Cardiac septum (tissue), 1 donor: Measurements from ENCODE around the gene MYOG. TPM values are rescaled to one million over a fixed set of nuclear protein-coding genes. Genes with fewer than 3 reads are reported as not detected.

Experiments used
- DNase-seq: peaks from one replicate; pipeline ENCODE4 v3.0.0-alpha.2; 2020; ENCODE audit warnings: low spot score
- intact Hi-C: fragments of 100-400 bp; cut with DNase I; formaldehyde crosslinking; loops from one replicate; pipeline ENCODE4 v1.14.0; 2022
- total RNA-seq: library from RNA; stranded (reverse); fragmentation: NEBNext Ultra II Directional; extraction: Animal tissue kit (Norgen Biotek cat#: 25700); gene quantifications from one replicate; pipeline ENCODE4 v1.2.1, GENCODE V29; 2021
- donor health status: DM: no; HTN: no; CAD: no.

The MYOG gene
- total RNA-seq, 1 donor from 2014 or later = 0.16 TPM

DNA sequence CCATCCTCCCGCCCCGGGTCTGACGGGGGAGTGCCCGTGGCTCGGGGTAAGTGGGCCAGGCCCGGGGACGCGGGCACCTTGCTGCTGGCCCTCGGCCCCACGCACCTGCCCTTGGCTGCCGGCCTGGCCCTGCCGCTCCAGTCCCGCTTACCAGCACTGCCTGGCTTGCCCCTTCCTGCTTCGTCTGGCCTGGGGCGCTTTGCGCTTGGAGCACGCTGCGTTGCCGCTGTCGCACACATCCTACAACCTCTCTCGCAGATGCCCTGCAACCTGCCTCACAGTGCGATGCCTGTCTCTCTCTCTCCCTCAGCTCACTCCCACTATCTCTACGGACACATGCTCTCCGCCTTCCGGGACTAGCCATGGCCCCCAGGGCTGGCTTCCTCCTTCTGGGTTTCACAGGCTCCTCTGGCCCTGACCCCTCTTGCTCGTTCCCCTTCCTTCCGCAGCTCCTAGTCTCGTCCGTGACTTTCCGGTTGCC is 9.7 kb downstream of the MYOG start:
- intact Hi-C loops = no loop called here
- peak; percentile 74 for DNase-seq

DNA sequence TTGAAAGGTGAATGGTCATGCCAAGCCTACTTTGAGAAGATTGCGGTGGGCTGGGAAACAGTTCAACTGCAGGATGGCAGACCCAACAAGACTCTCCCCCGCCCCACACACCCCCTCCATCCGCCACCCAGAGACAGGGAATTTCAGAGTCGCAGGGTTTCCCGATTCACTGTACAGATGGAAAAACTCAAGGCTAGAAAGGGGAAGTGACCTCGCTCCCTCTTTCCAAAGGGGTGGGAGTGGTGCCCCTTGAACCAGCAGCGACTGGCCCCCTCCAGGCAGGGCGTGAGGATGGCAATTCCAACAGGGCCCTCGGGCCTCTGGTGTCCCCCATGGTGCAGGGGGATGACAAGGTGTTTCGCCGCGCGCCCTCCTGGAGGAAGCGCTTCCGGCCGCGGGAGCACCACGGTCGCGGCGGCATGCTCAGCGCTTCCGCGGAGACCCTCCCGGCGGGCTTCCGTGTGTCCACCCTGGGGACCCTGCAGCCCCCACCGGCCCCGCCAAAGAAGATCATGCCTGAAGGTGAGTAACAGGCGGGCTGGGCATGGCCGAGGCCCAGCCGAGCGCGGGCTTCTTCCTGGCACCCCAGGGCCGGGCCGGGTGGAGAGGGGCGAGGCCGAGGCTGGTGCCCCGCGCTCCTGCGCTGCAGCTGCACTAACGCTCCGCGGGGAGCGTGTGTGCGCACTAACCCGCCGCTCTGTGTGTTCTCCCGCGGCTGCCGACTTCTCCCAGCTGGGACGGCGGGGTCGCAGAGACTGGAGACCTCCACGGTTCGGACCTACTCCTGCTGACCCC is 10.4 kb downstream of the MYOG start:
- intact Hi-C loops = no loop called here
- peak; percentile 74 for DNase-seq

DNA sequence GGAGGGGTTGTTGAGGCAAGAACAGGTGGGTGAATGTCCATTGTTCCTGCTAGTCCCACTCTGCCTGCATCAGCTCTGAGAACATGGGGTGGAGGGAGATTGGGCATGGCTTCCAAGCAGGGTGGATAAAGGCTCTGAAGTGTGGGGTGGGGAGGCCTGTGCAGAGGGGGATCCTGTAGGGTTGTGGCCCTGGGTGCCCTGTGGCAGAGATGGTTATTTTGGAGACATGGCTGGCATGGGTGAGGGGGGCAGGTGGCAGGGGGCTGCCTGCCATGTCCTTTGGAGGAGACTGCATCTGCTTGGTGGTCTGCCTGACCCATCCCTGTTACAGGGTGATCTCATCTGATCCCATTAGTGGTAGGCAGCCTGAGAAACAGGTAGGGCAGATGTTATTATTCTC is 11.2 kb downstream of the MYOG start:
- DNase-seq = peak; percentile 47
- intact Hi-C loops = no loop called here

DNA sequence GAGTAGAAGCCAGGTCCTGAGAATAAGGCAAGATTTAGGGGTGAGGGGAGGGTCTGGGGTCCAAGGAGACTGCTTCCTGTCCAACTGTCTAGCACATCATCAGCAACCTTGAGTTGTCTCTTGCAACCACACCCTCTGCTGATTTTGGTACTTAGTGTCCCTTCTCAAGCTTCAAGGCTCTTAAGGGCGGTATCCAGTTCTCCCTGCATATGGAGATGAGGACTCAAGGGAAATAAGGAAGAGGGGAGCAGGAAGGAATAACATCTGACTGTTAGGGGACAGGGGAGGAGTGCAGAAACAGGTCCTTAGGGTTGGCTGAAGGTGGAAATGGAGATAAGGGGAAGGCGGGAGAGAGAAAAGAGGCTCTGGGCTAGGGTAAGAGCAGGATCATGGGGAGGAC is 12.3 kb downstream of the MYOG start:
- intact Hi-C loops = no loop called here
- DNase-seq = no peak

DNA sequence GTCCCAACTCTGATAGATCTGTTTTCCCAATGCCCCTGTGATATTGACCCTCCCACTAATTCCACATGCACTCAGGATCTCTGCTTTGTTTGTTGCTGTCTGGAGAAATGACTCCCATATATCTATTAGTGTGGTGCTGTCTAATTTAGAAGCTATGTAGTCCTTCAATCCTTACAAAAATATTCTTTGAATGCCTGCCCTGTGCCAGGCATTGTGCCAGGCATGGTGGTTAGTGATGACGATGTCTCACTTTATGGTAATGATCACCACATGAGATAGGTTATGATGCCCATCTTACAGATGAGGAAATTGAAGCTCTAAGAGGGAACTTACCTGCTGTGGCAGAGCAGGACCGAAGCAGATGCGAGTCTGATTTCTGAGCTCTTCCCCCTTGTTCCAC is 12.9 kb downstream of the MYOG start:
- DNase-seq = no peak
- intact Hi-C loops = no loop called here

DNA sequence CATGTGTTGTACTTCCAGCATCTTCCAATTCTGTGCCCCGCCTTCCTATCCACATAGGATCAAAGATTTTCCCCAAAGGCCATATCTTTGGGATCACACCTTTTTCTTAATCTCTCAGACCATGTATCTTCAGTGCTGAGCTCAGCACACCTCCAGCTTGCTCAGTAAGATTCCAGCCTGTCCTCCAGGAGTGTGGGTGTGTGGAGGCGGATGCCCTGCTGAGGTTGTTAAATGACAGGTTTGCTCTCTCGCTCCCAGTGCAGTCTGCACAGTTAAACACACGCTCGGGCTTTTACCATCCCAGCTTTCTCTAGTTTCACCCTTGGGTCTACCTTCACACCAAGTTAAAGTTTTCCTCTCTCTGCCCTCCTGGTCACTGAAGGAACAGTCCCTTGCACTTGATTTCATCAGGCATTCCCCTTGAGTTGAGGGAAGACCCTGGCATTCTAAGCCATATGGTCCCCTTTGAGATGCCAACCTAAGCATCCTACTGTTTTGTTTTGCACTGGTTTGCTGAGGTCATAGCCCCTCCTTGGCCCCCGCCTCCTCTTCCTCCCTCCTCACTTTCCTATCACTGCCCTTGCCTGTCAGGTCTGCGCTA is 13.7 kb downstream of the MYOG start:
- no peak for DNase-seq
- intact Hi-C loops = no loop called here

DNA sequence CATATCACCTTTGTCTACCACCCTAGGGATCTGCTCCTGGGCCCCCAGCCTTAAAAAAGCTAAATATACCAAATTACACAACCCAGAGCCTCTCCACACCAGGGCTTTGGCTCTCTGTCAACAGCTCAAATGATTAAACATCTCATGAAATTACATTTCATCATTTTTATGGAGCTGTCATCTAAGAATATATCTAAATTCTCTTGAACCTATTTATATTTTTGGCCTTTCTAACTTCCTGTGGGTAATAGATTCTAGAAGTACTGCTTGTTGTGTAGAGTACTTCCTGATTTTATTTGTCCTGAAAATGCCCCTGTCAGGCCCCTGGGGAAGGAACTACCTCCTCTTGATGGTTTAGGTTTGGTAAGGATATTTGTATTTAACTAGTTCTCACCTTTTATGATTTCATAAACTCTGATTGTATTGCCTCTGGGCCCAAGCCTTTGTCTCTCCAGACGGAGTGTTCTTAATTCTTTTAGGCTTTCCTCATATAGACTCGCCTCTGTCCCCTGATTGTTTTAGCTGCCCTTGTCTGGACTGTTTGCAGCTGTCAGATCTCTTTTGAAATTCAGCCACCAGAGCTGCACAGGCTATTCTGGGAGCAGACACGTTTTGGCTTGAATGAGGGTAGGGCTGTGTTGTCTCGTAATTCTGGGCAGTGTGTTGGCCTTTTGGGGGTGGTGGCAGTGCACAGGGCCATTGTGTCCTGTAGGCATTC is 16.6 kb downstream of the MYOG start:
- intact Hi-C loops = loop anchor here (2.0 kb wide), 2 partner anchors 30 to 60 kb away; no protein-coding TSS in a partner anchor
- DNase-seq = no peak

DNA sequence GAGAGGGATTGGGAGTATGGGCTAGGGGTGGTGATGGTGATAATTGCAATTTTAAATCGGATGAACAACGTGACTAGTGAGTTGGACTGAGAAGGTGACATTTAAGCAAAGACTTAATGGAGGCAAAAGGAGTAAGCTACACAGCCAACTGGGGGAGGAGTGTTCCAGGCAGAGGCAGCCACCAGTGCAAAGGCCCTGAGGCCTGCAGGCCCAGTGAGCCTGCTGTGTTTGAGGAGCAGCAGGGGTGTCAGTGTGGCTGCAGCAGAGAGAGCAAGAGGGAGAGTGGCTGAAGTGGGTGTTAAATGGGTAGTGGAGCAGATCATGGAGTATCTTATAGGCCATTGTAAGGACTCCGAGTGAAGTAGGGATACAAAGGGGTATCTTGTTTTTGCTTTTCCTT is 18.8 kb downstream of the MYOG start:
- intact Hi-C loops = no loop called here
- no peak for DNase-seq

DNA sequence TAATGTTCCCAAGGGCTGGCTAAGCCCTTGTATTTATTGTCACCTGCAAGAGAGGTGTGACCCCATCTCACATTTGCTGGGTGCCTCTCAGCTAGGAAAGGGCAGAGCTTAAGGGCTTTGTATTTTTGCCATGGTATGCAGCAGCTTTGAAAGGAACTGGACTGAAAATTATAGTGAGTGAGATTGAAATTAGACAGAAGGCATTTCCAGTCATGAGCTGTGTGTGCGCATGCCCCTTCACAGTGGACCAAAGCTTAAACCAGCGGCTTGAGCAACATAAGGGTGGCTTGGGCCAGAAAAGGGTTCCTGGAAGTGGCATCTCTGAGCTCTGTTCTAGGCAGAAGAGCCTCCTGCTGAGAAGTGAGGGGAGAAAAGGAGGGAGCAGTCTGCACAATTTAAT is 19.8 kb downstream of the MYOG start:
- no peak for DNase-seq
- intact Hi-C loops = no loop called here

DNA sequence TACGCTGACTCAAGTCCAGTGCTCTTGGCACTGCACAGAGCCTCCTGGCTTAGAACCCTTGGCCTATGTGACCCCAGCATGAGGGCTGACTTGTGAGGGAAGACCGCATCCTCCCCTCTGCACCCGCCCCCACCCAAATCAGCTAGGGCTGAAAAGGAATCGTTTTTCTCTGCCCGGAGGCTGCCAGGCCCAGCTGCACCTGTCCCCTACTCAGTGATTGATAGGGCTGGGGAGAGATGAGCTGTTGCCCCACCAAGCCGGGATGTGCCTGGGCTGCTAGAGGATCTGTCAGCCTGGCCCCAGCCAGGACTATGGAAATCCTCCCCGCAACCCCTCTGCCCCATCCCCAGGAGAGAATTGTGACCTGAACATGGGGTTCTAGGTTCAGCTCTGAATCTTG is 20.6 kb downstream of the MYOG start:
- intact Hi-C loops = no loop called here
- DNase-seq = no peak

DNA sequence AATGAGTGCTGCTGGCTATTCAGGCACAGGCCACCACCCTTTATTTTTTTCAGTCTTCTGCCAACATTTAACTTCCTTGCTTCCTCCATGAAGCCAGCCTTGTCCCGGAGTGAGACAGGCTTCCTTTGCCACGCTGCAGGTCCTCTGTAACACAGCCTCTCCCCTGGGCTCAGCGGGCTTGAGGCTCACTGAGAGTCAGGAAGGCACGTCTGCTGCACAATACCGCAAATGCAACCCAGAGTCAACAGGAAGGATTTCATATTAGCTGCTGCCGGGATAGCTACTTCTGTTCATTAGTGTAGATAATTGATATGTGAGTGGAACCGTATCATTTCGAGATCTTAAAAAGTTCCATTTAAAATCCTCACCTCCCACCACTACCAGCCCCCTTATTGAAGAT is 22.5 kb downstream of the MYOG start:
- intact Hi-C loops = no loop called here
- no peak for DNase-seq

DNA sequence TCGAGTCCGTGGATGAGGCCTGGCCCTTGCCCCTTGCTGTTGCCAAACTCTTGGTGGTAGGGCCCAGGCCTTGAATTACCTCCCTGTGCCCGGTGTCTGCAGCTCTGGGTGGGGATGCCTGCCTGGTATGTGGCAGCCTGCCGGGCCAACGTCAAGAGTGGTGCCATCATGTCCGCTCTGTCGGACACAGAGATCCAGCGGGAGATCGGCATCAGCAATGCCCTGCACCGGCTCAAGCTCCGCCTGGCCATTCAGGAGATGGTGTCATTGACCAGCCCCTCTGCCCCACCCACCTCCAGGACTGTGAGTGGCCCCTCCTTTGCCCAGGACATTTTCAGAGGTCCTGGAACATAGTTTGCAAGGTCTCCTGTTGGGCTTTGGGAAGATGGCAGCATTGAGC is 25.7 kb downstream of the MYOG start:
- intact Hi-C loops = no loop called here
- DNase-seq = no peak

DNA sequence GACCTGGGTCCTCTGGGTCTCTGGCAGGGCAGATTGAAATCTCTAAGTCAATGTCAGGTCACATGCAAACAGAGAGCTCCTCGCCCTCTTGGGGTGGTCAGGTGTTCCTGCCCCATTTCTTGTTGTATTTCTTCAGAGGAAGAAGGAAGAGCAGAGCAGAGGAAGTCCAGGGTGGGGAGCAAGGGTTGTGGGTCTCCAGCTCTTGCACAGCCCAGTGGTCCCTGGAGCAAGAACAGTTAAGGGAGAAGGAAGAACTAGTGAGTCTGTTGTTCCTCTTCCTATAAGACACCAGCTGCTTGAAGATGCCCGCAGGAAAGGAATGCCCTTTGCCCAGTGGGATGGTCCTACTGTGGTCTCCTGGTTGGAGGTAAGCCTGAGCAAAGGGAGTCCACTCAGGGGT is 26.3 kb downstream of the MYOG start:
- intact Hi-C loops = no loop called here
- no peak for DNase-seq

DNA sequence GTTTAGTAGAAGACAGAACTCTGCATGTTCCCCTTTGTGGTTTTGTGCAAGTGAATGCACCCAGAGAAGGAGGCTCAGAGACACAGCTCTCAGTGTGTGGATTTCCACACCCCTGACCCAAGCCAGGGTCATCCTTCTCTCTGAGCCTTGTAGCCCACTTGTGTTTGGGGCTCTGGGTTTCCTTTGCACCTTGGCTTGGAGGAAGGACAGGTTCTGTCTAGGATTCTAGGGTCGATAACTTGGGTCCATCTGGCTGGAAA is 27.2 kb downstream of the MYOG start:
- no peak for DNase-seq
- intact Hi-C loops = no loop called here

DNA sequence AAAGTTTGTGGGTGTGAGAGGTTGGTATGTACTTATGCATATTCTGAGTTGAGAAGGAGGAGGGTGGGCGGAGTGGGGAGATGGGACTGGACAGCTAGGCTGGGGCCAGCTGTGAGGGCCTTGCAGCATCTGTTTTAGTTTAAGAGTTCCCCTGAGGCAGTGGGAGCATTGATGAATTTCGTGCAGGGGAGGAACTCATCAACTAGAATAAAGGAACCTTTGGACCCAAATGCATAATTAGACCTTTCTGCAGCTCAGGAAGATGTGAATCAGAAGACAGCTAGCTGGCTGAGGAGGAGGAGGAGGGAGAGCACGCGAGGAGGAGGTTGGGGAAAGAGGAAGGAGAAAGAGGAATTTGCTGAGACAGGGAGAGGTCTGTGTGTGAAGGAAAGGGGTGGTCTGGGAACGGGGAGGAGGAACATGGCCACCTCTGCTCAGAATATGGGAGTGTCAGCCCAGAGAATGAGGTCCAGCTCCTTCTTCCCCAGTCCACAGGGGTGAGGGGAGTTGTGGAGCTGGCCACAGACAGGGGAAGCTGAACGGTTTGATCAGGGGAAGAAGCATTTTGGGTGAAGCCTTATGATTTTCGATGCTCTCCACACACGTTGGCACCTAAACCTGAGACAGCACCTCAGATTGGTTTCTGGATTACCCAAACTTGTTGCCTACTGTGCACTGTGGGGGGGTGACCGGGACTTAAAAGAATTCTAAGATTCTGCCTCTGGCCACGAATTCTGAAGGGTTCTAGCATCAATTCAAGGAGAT is 27.7 kb downstream of the MYOG start:
- DNase-seq = no peak
- intact Hi-C loops = no loop called here

DNA sequence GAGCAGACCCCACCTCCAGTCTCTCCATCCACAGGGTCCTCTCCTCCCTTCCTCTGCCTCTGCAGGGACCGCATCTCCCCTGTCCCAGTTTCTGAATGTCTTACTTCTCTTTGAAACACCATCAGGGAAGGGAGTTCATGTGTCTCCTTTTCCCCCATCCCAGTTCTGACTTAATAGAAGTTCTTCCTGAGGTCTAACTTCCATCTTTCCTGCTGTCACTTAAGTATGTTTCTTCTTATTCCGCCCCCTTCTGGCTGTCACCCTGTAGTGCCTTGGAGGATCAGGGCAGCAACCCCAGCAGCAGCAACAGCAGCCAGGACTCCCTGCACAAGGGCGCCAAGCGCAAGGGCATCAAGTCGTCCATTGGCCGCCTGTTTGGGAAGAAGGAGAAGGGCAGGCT is 29.3 kb downstream of the MYOG start:
- DNase-seq = no peak
- intact Hi-C loops = no loop called here

DNA sequence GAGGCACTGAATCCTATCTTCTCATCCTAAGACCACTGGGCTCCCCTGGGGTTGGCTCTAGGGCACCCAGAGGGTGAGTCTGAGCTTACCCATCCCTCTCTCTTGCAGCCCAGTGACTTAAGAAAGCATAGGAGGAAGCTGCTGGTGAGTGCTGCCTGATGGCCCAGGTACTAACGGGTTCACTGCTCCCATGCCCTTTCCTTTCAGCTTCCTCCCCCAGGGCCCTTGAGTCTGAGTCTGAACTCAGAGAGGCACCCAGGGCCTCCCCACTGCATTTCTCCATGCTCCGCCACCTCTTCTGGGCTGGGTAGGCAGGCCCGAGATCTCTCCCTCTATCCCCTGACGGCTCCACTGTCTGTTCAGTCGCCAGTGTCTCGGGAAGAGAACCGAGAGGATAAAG is 29.8 kb downstream of the MYOG start:
- intact Hi-C loops = no loop called here
- DNase-seq = no peak

DNA sequence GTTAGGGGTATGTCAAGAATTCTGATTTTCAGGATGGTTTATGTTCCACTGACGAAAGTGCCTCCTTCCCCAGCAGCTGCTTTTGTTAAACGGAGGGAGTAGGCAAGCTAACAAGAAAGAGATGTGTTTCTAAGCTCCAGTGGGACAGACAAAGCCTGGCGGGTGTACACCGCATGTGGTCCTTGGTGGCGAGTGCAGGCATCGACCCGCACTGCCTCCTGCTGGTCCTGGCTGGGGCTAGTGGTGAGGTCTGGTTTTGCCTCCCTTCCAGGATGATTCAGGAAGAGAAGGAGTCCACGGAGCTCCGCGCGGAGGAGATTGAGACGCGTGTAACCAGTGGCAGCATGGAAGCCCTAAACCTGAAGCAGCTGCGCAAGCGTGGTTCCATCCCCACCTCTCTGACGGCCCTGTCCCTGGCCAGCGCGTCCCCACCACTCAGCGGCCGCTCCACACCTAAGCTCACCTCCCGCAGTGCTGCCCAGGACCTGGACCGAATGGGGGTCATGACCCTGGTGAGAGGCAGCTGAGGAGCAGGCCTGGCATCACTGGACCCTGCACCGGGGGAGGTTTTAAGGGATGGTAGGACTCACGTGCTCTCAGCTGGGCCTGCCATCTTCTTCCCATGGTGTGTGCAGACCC is 30.5 kb downstream of the MYOG start:
- intact Hi-C loops = no loop called here
- no peak for DNase-seq

DNA sequence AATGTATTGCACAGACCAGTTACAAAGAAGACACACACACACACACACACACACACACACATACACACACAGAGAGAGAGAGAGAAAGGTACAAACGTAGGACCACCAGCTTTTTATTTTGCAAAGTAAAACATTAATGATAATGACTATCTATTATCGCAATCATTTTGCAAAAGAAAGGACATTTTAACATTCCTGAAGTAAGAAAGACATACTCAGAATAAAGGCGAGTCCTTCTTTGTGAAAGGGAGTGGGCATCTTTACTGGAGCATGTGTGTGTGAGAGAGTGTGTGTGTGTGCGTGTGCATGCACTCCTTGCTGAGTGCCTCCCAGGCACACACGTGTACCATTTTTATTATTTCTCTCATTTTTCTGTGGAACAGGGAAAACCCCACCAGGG is 31.2 kb downstream of the MYOG start:
- intact Hi-C loops = no loop called here
- DNase-seq = no peak

DNA sequence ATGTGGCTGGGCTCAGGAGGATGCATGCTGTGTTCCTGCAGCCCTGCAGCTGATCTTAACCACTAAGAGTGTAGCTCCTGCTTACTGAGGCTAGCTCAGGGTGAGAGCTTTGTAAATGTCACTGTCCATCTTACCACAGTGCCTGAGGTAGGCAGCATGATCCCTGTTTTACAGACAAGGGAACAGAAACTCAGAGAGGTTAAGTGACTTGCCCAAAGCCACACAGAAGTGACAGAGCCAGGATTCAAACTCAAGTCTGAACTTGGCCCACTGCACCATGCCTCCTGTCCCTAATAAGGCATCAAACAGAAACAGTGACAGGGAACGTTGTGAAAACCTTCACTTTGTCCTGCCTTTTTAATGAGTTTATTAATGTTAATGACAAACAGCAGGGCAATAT is 31.6 kb downstream of the MYOG start:
- DNase-seq = no peak
- intact Hi-C loops = no loop called here
